HG03064 (cell line): ENCODE data around the gene CHEK2.
"Not testable (repeated sequence)": the region's sequence is repeated elsewhere in the genome, so short reads cannot be mapped to it uniquely, and the experiment has no call there.

Experiments used
- ATAC-seq: cut with Tn5 transposase; IDR thresholded peaks from one replicate; pipeline ENCODE4 v1.9.1; 2021; ENCODE audit warnings: low read depth; ENCODE audit not compliant: unreplicated experiment

CHEK2 gene

DNA sequence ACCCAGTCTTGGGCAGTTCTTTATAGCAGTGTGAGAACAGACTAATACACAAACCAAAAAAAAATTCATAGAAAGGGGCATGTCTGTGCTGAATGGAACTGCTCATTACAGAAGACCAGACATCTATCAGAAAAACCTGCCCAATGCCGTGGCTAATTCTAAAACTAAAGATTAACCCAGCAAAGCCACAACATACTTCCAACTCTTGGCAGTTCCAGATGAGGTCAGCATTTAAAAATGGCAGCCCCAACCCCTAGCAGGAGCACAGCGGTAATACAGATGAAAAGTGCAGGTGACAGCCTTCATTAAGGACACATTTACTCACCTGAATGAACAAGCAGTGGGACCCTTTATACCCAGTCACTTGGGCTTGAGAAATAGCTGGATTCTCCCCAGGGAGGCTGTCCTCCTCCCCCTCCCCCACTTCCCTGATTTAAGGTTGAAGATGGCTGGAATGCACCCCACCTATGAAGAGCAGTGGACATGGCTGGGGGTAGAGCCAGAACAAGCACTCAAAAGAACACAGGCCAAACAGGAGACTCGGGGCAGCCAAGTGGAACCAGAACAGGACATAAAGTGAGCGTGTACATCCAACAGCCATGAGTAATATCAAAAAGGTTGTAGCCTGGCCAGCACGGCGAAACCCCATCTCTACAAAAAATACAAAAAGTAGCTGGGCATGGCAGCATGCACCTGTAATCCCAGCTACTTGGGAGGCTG lies 48.4 kb downstream of the CHEK2 start:
- not testable (repeated sequence) for ATAC-seq

DNA sequence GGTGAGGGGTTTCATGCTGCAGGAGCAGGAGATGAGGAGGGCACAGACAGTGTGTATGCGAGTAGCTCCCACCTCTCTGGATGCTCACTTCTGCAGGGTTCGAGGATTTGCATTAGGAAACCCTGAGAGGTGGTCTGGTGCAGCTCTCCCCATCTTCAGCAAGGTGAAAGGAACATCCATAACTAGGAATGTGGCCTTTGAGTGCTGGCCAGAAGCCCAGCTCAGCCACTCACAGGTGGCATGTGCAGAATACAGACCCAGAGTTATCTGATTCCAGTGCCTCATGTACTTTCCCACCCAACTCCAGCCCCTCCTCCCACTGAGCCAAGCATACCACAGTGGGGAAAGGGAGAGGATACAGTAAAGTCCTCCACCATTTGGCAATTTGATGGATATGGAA lies 51.8 kb downstream of the CHEK2 start:
- ATAC-seq = not testable (repeated sequence)

- not testable (repeated sequence) for ATAC-seq
Measured at GRCh38 chr22:28682966-28683365, 58.7 kb downstream of the CHEK2 start.

- ATAC-seq = not testable (repeated sequence)
Measured at GRCh38 chr22:28680813-28681490, 60.7 kb downstream of the CHEK2 start.

DNA sequence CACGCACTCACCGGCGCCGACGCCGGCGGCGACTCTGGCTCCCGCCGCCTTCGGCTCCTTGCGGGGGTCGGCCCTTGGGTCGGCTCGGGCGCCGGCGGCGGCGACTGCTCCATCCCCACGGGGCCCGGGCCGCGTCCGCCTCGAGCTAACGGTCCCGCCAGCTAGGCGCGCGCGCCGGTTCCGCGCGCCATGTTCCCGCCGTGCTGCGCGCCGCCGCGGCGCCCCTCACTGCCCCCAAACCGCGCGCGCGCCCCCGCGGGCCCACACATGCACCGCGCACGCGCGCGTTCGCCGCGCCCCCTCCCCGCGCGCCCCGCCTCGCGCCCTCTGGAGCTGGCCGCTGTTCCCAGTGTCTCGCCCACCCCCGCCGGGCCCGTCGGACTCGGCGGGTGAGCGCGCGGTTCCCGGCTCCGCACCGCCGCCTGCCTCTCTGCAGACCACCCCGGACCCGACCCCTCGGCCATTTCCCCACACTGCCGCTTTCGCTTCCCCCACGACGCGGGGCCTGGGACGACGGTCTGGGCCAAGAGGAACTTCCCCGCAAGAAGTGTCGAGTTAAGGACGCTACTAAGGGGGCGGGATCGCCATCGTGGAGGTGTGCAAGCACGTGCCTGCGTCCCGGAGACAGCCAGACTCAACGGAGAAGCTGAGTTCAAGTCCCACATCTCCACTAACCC lies 61.9 kb downstream of the CHEK2 start, which contains the start of gene TTC28:
Gene TTC28, minus strand, starts transcription at position 230 of the 677 bp plus-strand sequence. Its CDS starts 117 bp downstream, at position 113.
- ATAC-seq = not testable (repeated sequence)

DNA sequence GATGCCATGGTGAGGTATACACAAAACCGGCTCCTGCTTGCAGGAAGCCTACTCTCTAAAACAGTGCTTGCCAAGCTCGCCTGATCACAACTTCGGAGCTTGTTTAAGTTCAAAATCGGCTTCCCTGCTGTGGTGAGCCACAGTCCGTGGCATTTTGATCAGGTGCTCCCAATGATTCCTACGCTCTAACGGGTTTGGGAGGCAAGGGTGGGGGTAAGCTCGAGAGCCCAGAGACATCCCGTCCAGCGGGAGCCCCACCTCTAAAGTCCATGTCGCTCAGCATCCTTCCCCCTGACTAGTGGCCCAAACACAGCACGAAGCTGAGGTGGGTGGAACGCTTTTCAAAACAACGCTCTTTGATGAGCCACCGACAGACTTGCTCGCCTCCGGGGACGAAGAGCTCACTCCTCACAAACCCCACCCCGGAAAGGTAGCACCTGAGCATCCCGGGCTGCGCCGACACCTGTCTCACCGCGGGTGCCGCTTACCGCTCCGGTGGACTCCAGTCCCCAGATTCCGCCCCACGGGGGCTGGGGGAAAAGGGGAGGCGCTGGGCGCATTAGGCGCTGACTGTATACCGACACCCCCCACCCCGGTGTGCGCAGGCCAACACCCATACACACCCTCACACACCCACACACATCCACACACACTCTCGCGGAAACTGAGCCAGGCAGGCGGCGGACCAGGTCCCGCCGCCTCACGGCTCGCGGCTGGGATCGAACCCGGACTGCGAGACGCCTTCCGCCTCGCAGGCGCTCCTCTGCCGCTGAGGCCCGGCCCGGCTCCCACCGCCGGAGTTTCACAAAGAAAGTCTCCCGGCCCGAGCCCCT lies 62.6 kb downstream of the CHEK2 start:
- not testable (repeated sequence) for ATAC-seq

- ATAC-seq = not testable (repeated sequence)
Measured at GRCh38 chr22:28678170-28678569, 63.5 kb downstream of the CHEK2 start.

DNA sequence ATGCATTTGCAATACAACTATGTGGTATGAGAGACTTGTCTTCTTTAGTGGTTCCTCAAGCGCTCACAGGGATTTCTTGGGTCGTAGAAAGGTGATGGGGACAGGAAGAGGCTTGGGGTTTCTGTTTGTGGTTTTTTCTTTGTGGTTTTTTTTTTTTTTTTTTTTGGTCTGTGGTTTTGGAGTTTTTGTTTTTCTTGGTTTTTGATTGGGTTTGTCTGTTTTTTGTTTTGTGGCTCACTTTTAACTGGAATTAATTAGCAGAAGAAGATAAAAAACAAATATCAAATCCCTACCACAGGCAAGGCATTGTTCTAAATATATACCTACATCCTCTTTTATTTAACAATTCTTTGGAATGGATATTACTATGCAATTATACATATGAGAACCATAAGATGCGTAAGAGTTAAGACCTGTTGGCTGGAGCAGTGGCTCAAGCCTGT lies 67.5 kb downstream of the CHEK2 start:
- no peak for ATAC-seq

DNA sequence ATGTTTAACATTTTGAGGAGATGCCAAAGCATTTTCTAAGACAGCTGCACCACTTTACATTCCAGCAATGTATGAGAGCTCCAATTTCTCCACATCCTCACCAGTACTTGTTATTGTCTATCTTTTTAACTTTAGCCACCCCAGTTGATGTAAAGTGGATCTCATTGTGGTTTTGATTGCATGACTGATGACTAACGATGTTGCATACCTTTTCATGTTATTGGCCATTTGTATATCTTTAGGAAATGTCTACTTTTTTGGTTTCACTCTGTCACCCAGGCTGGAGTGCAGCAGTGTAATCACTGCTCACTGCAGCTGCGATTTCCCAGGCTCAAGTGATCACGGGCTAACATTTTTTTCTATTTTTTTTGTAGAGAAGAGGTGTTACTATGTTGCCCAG lies 70.9 kb downstream of the CHEK2 start:
- ATAC-seq = no peak

GRCh38 chr22:28670161-28670560 lies 71.5 kb downstream of the CHEK2 start:
- no peak for ATAC-seq

DNA sequence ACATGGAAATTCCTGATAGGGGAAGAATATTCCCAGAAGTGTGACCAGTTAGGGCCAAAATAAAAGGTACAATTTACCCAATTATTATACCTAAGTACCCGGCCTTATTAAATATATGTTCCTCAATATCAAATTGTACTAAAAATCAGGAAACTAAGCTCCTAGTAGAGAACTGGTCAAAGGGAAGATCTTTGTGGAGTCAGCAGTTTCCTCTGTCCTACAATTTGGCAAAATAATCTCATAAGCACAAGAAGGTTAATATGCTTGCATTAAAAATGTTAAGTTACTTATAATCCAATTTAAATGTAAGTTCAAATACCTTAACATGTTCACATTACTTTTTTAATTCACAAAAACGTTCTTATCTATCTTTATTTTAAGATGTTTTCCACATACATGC lies 72.2 kb downstream of the CHEK2 start:
- ATAC-seq = no peak

- not testable (repeated sequence) for ATAC-seq
Measured at GRCh38 chr22:28663569-28663942, 78.1 kb downstream of the CHEK2 start.

DNA sequence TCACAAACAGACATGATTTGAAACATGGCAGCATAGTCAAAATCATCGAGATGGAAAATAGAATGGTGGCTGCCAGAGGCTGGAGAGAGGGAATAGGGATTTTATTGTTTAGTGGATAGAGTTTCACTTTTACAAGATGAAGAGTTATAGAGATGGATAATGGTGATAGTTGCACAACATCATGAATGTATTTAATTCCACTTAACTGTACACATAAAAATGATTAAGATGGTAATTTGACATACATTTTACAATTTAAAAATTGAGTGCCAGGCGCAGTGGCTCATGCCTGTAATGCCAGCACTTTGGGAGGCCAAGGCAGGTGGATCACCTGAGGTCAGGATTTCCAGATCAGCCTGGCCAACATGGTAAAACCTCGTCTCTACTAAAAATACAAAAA lies 83.2 kb downstream of the CHEK2 start:
- ATAC-seq = no peak

GRCh38 chr22:28656181-28656580 lies 85.4 kb downstream of the CHEK2 start:
- ATAC-seq = no peak

DNA sequence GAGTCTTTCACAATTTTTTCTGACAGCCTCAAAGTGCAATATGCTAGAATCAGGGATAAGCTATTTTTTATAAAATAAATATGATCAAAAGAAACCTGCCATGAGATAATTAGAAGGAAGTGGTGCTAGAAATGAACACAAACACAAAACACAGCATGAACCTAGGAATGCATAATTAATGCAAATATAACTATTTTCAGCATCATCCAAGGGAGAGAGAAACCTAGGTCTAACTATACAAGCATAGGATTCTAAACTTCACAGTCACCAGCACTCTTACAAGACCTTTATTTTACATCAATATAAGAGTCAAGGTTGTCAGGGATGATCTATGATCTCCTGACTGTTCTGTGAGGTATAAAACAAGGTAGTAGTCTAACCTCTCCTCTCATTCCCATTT lies 91.2 kb downstream of the CHEK2 start:
- no peak for ATAC-seq

DNA sequence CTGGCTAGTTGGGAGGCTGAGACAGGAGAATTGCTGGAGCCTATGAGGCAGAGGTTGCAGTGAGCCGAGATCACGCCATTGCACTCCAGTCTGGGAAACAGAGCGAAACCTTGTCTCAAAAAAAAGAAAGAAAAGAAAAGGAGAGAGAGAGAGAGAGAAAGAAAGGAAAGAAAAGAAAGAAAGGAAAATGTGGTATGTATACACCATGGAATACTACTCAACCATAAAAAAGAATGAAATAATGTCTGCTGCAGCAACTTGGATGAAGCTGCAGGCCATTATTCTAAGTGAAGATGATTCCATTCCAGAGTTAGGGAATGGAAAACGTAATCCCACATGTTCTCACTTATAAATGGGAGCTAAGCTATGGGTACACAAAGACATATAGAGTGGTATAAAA lies 92.8 kb downstream of the CHEK2 start:
- ATAC-seq = no peak

DNA sequence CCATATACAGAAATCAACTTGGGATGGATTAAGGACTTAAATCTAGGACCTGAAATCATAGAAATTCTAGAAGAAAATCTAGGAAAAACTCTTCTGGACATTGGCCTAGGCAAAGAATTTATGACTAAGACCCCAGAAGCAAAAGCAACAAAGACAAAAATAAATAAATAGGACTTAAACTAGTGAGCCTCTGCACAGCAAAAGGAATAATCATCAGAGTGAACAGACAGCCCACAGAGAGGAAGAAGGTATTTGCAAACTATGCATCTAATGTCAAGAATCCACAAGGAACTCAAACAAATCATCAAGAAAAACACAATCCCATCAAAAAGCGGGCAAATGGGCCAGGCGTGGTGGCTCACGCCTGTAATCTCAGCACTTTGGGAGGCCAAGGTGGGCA lies 94.4 kb downstream of the CHEK2 start:
- no peak for ATAC-seq

DNA sequence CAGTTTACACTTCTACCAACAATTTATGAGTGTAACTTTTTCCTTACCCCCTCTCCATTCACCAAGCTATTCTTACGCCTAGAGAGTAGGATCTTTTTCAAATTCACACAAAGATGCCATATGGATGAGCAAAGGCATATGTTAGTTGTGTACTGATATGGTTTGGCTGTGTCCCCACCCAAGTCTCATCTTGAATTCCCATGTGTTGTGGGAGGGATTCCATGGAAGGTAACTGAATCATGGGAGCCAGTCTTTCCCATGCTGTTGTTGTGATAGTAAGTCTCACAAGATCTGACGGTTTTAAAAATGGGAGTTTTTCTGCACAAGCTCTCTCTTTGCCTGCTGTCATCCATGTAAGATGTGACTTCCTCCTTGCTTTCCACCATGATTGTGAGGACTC lies 102.3 kb downstream of the CHEK2 start:
- no peak for ATAC-seq
